Activated CD8-positive, alpha-beta T cell treated with anti-CD3 and anti-CD28 coated beads for 36 hours (primary cell): ENCODE measurements around the gene TIRAP. TPM values are rescaled to one million over a fixed set of nuclear protein-coding genes. Genes with fewer than 3 reads are reported as not detected.
A peak's percentile ranks its signal among the peaks of the same experiment; 100 is the strongest.
"Not testable (repeated sequence)": the region's sequence is repeated elsewhere in the genome, so short reads cannot be mapped to it uniquely, and the experiment has no call there.

Experiments
- ATAC-seq: fragments of 200-7000 bp; cut with Tn5 transposase; one replicate; pipeline ENCODE4 v1.10.0; 2021; ENCODE audit warnings: mild to moderate bottlenecking, moderate library complexity
- CTCF ChIA-PET: fragments of 350-600 bp; sonication (Branson Sonifier 250); formaldehyde crosslinking; loops from one replicate; lab custom pipeline; 2021; ENCODE audit warnings: antibody characterized with exemption; lab: Charles Lee
- POLR2A ChIA-PET: fragments of 350-600 bp; sonication (Branson Sonifier 250); formaldehyde crosslinking; loops from one replicate; lab custom pipeline; 2021; ENCODE audit warnings: antibody characterized with exemption; lab: Charles Lee
- DNase-seq: peaks from one replicate; pipeline ENCODE4 v3.0.0-alpha.2; 2020
- H3K27ac Mint-ChIP-seq: one replicate; pipeline ENCODE4 v1.8.0; 2021; ENCODE audit warnings: mild to moderate bottlenecking, mixed read lengths
- H3K27me3 Mint-ChIP-seq: one replicate; pipeline ENCODE4 v1.8.0; 2021; ENCODE audit warnings: mixed read lengths
- H3K36me3 Mint-ChIP-seq: one replicate; pipeline ENCODE4 v1.8.0; 2021; ENCODE audit warnings: low read depth, mixed read lengths
- H3K4me1 Mint-ChIP-seq: one replicate; pipeline ENCODE4 v1.8.0; 2021; ENCODE audit warnings: low read depth, mixed read lengths
- H3K4me3 Mint-ChIP-seq: one replicate; pipeline ENCODE4 v1.8.0; 2021; ENCODE audit warnings: mild to moderate bottlenecking, moderate library complexity, mixed read lengths
- H3K9me3 Mint-ChIP-seq: one replicate; pipeline ENCODE4 v1.8.0; 2021; ENCODE audit warnings: mixed read lengths
- CTCF ChIP-seq: fragments of 200-600 bp; IDR thresholded peaks from one replicate; pipeline ENCODE4 v1.8.0; 2022; ENCODE audit warnings: antibody characterized with exemption, mild to moderate bottlenecking
- intact Hi-C: fragments of 100-400 bp; cut with micrococcal nuclease; formaldehyde crosslinking; loops from one replicate; pipeline ENCODE4 v1.10.0; 2022
- total RNA-seq, 2 experiments: library from RNA; stranded (reverse); gene quantifications; one replicate each; pipeline ENCODE4 v1.2.3, GENCODE V29; 2021

The TIRAP gene
- total RNA-seq, 2 experiments from 2014 or later = 4.6 to 4.9 TPM

- peaks cover 23% of the 10 kb centered on the region for H3K4me1 Mint-ChIP-seq
- POLR2A ChIA-PET = interaction anchor here (1.0 to 1.9 kb wide), 6 partner anchors 10 to 93 kb away, joined by 3 to 10 read pairs (median 6); partner anchors contain the start of genes FAM118B, RPUSD4 and ST3GAL4
- no peak for TF ChIP-seq CTCF
- peaks cover 27% of the 10 kb centered on the region for H3K36me3 Mint-ChIP-seq
- peak overlapping the region; percentile 99 for H3K27ac Mint-ChIP-seq
- intact Hi-C loops = loop anchor here (5.0 kb wide), 1 partner anchor 178 kb away; no protein-coding TSS in a partner anchor
- CTCF ChIA-PET = interaction anchor here (0.7 to 2.1 kb wide), 3 partner anchors 12 to 176 kb away, joined by 3 to 9 read pairs (median 6); no protein-coding TSS in a partner anchor
- ATAC-seq = peak; percentile 24
- H3K27me3 Mint-ChIP-seq = no peaks in the 10 kb centered on the region
- H3K9me3 Mint-ChIP-seq = no peaks in the 10 kb centered on the region
- DNase-seq = no peak
- H3K4me3 Mint-ChIP-seq = peak overlapping the region; percentile 90
Observed at GRCh38 chr11:126304457-126305075, 21.7 kb downstream of the TIRAP start.

- ChIA-PET POLR2A (interaction anchor here (0.6 to 1.6 kb wide), 4 partner anchors 11 to 36 kb away, joined by 3 to 4 read pairs (median 3); partner anchors contain the start of genes FOXRED1 and SRPRA), CTCF (interaction anchor here (0.7 to 2.1 kb wide), 3 partner anchors 9 to 175 kb away, joined by 3 to 8 read pairs (median 6); no protein-coding TSS in a partner anchor)
- H3K36me3 Mint-ChIP-seq = peaks cover 29% of the 10 kb centered on the region
- DNase-seq = peak; percentile 48
- no peaks in the 10 kb centered on the region for H3K9me3 Mint-ChIP-seq
- no peaks in the 10 kb centered on the region for H3K27me3 Mint-ChIP-seq
- ATAC-seq = peak; percentile 38
- intact Hi-C loops = loop anchor here (5.0 kb wide), 1 partner anchor 177 kb away; no protein-coding TSS in a partner anchor
- peak overlapping the region; percentile 82 for H3K27ac Mint-ChIP-seq
- no peak for TF ChIP-seq CTCF
- H3K4me1 Mint-ChIP-seq = peaks cover 27% of the 10 kb centered on the region
- peak overlapping the region; percentile 57 for H3K4me3 Mint-ChIP-seq
Observed at GRCh38 chr11:126305699-126306098, 22.8 kb downstream of the TIRAP start.

- peak; percentile 65 for DNase-seq
- peaks cover 30% of the 10 kb centered on the region for H3K36me3 Mint-ChIP-seq
- POLR2A ChIA-PET = no interaction called here
- H3K4me3 Mint-ChIP-seq = no peak overlapping the region
- intact Hi-C loops = loop anchor here (5.0 kb wide), 1 partner anchor 175 kb away; no protein-coding TSS in a partner anchor
- peaks cover 27% of the 10 kb centered on the region for H3K4me1 Mint-ChIP-seq
- TF ChIP-seq CTCF = peak; percentile 32
- CTCF ChIA-PET = interaction anchor here (0.6 to 5.9 kb wide), 4 partner anchors 8 to 172 kb away, joined by 3 to 65 read pairs (median 19); no protein-coding TSS in a partner anchor
- peak overlapping the region; percentile 27 for H3K27ac Mint-ChIP-seq
- ATAC-seq = no peak
- H3K27me3 Mint-ChIP-seq = no peaks in the 10 kb centered on the region
- no peaks in the 10 kb centered on the region for H3K9me3 Mint-ChIP-seq
Observed at GRCh38 chr11:126307706-126308105, 24.8 kb downstream of the TIRAP start.

GRCh38 chr11:126308271-126308671 lies 25.4 kb downstream of the TIRAP start:
- Mint-ChIP-seq H3K4me3 (no peak overlapping the region), H3K36me3 (peaks cover 29% of the 10 kb centered on the region), H3K27ac (no peak overlapping the region), H3K4me1 (peaks cover 23% of the 10 kb centered on the region), H3K27me3 (no peaks in the 10 kb centered on the region), H3K9me3 (no peaks in the 10 kb centered on the region)
- no peak for DNase-seq
- intact Hi-C loops = loop anchor here (5.0 kb wide), 1 partner anchor 174 kb away; no protein-coding TSS in a partner anchor
- POLR2A ChIA-PET = no interaction called here
- CTCF ChIA-PET = interaction anchor here (0.6 to 5.9 kb wide), 5 partner anchors 8 to 172 kb away, joined by 3 to 65 read pairs (median 16); no protein-coding TSS in a partner anchor
- no peak for TF ChIP-seq CTCF
- no peak for ATAC-seq

GRCh38 chr11:126308771-126309170 lies 25.9 kb downstream of the TIRAP start:
- H3K36me3 Mint-ChIP-seq = peaks cover 27% of the 10 kb centered on the region
- CTCF ChIA-PET = interaction anchor here (3.1 to 5.9 kb wide), 3 partner anchors 9 to 171 kb away, joined by 16 to 65 read pairs (median 35); no protein-coding TSS in a partner anchor
- H3K9me3 Mint-ChIP-seq, H3K4me3 Mint-ChIP-seq, H3K27me3 Mint-ChIP-seq, ATAC-seq, POLR2A ChIA-PET, DNase-seq, H3K27ac Mint-ChIP-seq: not testable (repeated sequence)
- H3K4me1 Mint-ChIP-seq = peaks cover 21% of the 10 kb centered on the region
- intact Hi-C loops = loop anchor here (5.0 kb wide), 1 partner anchor 174 kb away; no protein-coding TSS in a partner anchor
